DMS53 (cell line): ENCODE data around the gene FUT1.
"Not testable (repeated sequence)": the region's sequence is repeated elsewhere in the genome, so short reads cannot be mapped to it uniquely, and the experiment has no call there.

Experiments
- DNase-seq: peaks from one replicate; lab custom pipeline; 2025; lab: John Stamatoyannopoulos, UW

Gene FUT1

GRCh38 chr19:48718106-48718505 is 34.3 kb downstream of the FUT1 start:
- not testable (repeated sequence) for DNase-seq

DNA sequence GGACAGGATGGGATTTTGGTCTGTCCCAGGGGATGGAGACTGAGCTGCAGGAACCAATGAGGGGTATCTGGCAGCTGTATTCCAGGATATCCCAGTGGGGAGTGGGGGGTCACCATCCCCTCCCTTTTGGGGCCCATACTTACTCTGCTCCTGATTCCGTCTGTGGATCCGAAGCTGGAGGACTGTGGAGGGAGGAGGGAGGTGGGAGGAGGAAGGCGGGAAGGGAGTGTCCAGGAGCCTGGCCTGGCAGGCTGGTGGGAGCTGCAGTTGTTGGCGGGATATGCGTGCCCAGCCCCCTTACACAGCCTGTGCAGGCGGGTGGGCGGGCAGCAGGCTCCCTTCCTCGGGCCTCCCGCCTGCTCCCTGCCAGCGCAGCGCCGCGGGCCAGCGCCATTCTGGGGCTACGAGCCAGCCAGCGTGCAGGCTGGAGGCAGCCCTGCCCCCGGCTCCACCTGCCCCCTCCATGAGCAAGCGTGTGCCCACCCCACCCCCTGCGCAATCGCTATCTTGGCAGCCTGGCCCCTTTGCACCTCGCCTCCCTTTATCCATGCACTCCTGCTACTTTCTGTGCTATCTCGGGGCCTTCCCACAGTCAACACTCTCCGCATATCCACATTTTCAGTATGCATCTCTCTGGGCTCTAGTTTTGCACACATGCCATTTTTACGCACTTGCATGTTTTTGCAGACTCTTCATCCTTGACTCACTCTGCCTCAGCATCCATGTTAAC is 35.7 kb downstream of the FUT1 start:
- DNase-seq: peak; percentile 31

DNA sequence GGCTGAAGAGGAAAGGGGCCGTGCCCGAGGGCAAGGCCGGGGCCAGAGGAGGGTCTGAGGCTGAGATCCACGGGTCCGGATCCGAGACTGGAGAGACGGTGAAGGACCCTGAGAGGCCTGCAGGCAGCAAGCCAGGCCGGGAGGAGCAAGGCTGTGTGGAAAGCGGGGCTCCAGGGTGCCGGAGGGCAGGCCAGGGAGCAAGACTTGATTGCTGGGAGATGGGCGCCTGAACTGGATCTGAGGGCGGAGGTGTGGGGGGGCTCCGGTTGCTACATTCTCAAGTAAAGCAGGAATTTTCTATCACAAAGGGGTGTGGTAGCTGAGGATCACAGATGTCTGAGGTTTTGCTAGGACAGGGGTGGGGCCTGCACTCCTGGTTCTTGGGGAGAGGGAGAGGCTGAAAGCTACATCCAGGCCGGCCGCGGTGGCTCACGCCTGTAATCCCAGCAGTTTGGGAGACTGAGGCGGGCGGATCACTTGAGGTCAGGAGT is 36.7 kb downstream of the FUT1 start:
- no peak for DNase-seq

DNA sequence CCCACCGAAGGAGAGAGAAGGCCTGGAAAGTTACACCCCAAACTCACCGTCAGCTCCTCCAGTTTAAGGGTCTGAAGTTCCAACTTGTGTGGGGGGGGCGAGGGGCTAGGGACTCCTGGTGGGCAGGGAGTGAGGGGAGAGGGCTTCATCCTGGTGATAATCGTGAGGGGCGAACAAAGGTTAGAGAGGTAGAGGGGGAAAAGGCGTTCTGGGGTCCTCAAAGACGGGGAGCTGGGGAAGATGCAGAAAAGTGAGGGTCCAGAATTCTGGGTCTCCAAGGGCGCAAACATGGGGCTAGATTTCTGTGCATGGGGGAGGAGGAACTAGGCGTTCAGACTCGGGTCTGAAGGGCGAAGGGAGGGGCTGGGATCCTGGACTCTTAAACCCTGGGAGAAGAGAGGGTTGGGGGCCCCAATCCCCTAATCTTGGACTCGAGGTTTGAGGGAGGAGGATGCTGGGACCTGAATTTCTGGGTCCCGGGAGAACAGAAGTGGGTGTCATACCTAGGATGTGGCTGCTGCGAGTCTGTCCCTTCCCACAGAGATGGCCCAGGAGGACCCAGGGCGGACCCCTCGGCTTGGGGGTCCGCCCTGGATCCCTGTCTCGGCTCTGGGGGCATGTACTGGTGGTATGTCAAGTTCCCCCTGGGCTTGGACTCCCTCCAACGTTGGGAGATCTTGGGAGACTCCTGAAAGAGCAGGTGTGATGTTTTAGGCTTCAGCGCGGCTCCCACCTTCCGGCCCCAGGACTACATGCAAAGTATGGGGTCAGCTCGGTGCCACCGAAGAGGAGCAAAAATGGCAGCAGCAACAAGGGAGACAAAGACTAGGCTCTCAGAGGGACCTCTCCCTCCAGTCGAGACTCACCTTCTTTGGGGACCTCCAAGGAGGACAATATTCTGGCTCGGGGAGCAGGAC is 37.4 kb downstream of the FUT1 start:
- no peak for DNase-seq

GRCh38 chr19:48713864-48714755 is 38.3 kb downstream of the FUT1 start:
- peak; percentile 100 for DNase-seq

DNA sequence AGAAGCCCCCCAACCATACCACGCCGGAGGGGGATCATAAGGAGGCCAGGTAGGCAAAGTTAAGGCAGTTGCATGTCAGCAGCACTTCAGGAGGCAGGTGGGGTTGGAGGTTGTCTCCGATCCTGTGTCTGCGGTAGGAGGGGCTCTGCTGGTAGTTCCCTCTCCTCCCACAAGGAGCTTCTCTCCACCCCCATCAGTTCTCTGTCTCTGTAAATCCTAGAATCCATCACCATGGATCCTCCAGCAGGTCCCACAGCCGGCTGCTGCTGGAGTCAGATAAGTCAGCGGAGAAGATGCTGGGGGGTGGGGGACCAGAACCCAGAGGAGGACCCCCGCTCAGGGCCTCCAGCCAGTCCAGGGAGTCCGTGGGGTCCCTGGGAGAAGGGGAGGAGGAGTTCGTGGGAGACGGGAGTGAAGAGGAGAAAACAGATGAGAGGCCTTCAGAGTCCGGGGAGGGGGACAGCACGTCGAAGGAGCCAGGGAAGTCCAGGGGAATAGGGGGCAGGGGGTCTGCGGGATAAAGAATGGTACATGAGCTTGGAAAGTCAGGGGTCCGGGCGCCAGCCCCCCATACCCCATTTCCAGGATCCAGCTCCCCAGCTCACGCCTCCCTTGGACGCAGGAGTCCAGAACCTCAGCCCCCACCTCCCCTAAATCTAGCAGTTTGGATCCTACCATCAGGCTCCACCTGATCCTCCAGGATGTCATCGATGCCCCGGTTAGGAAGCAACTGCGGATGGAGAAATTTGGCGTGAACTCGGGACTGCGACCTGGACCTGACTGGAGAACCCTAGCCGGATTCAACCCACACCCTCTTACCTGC is 39.2 kb downstream of the FUT1 start:
- peak; percentile 61 for DNase-seq

DNA sequence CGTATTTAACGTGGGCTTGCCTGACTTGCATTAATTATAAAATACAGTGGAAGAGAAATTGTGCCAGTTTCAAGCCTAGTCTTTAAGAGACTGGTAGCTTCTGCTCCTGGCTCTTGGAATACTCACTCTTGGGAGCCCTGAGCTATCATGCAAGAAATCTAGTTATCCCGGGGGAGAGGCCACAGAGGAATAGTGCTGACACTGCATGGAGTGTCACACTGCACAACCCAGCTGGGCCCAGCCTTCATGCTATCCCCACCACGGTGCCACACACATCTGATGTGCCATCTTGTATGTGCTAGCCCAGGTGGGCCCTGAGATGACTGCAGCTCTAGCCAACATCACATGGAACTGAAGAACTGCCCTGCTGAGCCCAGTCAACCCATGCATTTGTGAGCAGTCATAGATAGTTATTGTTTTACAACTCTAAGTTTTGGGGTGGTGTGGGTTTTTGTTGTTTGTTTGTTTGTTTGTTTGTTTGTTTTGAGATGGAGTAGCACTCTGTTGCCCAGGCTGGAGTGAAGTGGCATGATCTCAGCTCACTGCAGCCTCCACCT is 41.3 kb downstream of the FUT1 start:
- DNase-seq: no peak

GRCh38 chr19:48708471-48708870 is 44.0 kb downstream of the FUT1 start:
- no peak for DNase-seq

- peak; percentile 32 for DNase-seq
These were observed 47.0 kb downstream of the FUT1 start for GRCh38 chr19:48705431-48705830.

DNA sequence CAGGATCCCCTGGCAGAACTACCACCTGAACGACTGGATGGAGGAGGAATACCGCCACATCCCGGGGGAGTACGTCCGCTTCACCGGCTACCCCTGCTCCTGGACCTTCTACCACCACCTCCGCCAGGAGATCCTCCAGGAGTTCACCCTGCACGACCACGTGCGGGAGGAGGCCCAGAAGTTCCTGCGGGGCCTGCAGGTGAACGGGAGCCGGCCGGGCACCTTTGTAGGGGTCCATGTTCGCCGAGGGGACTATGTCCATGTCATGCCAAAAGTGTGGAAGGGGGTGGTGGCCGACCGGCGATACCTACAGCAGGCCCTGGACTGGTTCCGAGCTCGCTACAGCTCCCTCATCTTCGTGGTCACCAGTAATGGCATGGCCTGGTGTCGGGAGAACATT is 49.1 kb downstream of the FUT1 start:
- DNase-seq: no peak

DNA sequence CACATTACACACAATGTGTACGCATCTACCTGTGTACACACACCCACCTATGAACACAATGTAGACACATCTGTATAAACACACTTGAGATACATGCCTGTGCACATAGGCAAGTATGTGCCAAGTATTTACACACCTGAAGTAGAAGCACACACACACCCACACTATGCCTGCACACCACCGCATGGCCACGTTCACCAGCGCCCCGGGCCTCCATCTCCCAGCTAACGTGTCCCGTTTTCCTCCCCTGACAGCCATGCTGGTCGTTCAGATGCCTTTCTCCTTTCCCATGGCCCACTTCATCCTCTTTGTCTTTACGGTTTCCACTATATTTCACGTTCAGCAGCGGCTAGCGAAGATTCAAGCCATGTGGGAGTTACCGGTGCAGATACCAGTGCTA is 49.7 kb downstream of the FUT1 start:
- DNase-seq: no peak

DNA sequence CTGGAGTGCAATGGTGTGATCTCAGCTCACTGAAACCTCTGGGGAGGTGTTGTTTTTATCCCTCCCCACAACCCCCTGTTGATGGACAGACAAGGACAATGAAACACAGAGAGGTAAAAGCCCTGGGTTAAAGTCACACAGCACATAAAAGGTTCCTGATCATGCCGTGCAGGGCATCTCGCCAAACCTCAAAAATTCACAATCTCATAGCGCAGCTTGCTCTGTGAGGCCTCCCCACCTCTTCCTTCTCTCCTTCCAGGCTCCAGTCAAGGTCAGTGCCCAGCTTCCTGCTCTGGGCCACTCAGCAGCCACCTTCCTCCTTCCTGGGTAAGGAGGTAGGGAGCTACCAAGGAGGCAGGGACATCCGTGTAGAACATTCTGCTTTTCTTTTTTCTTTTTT is 54.4 kb downstream of the FUT1 start:
- no peak for DNase-seq
